GM12878 (cell line): Measurements from ENCODE around the gene TOM1L2. TPM values are rescaled to one million over a fixed set of nuclear protein-coding genes. Genes with fewer than 3 reads are reported as not detected.

Experiments
- ATAC-seq: fragments of 200-7000 bp; cut with Tn5 transposase; 3 replicates; pipeline ENCODE4 v1.9.1; 2020; ENCODE audit warnings: mild to moderate bottlenecking, moderate library complexity
- BruUV-seq: library from RNA; stranded (reverse); fragments of 400-500 nt; replicated peaks from 2 replicates; lab custom pipeline; 2021; lab: Mats Ljungman, UMichigan
- CTCF ChIA-PET: fragments of 300-600 bp; sonication (Branson Sonifier 250); formaldehyde crosslinking; extraction: SDS; loops from one replicate; lab custom pipeline; 2021; ENCODE audit warnings: inconsistent platforms; lab: Yijun Ruan, JAX
- POLR2A ChIA-PET: fragments of 350-600 bp; formaldehyde crosslinking; extraction: SDS; loops from one replicate; lab custom pipeline; 2021; ENCODE audit warnings: inconsistent platforms; lab: Charles Lee
- RAD21 ChIA-PET: fragments of 300-600 bp; sonication (Branson Sonifier 250); formaldehyde crosslinking; loops from one replicate; lab custom pipeline; 2023; ENCODE audit warnings: antibody characterized with exemption; ENCODE audit not compliant: unreplicated experiment; lab: Charles Lee
- SMC1A ChIA-PET: fragments of 300-600 bp; sonication (Branson Sonifier 250); formaldehyde crosslinking; loops from one replicate; lab custom pipeline; 2023; ENCODE audit not compliant: unreplicated experiment, uncharacterized antibody; lab: Charles Lee
- DNase-seq: peaks from one replicate; pipeline ENCODE4 v3.0.0-alpha.2; 2011; ENCODE audit warnings: low read depth, low spot score
- FAIRE-seq: peaks from 3 replicates; lab custom pipeline; 2011; peaks lifted over from hg19 to GRCh38; lab: Jason Lieb, UNC
- H2AFZ ChIP-seq: 2 replicates; pipeline ENCODE4 v1.6.0; 2011; ENCODE audit warnings: low read depth, low read length, control low read depth; ENCODE audit not compliant: control insufficient read depth
- H3K27ac ChIP-seq: 2 replicates; pipeline ENCODE4 v1.5.1; 2011; ENCODE audit warnings: control low read depth; ENCODE audit not compliant: control insufficient read depth, insufficient read depth
- H3K27me3 ChIP-seq, 2 experiments: replicated peaks in 1 of 2; 2 replicates each; pipeline versions ENCODE4 v1.6.0 to v1.6.1; 2011; ENCODE audit warnings: low read length in 1 of 2; ENCODE audit not compliant: control insufficient read depth in 2 of 2, insufficient read depth in 2 of 2
- H3K36me3 ChIP-seq, 2 experiments: 2 replicates each; pipeline ENCODE4 v1.5.1; 2011; ENCODE audit warnings: low read length in 1 of 2; ENCODE audit not compliant: control insufficient read depth in 2 of 2, insufficient read depth in 2 of 2
- H3K4me1 ChIP-seq: 2 replicates; pipeline ENCODE4 v1.6.1; 2011; ENCODE audit warnings: mild to moderate bottlenecking, low read length, moderate library complexity, mixed read lengths; ENCODE audit not compliant: control insufficient read depth, insufficient read depth
- H3K4me2 ChIP-seq: 2 replicates; pipeline ENCODE4 v1.6.0; 2011; ENCODE audit warnings: control low read depth; ENCODE audit not compliant: control insufficient read depth, insufficient read depth
- H3K4me3 ChIP-seq: fragments of 200-600 bp; sonication (generic); 2 replicates; pipeline ENCODE4 v1.5.1; 2016
- H3K79me2 ChIP-seq: 2 replicates; pipeline ENCODE4 v1.6.0; 2011; ENCODE audit warnings: low read length; ENCODE audit not compliant: control insufficient read depth, insufficient read depth
- H3K9ac ChIP-seq: 2 replicates; pipeline ENCODE4 v1.8.0; 2011; ENCODE audit warnings: low read length, control low read depth, mixed read lengths; ENCODE audit not compliant: control insufficient read depth, insufficient read depth
- H3K9me3 ChIP-seq: replicated peaks from 3 replicates; pipeline ENCODE4 v1.5.1; 2011; ENCODE audit warnings: mild to moderate bottlenecking, low read length; ENCODE audit not compliant: control insufficient read depth, insufficient read depth
- H4K20me1 ChIP-seq: 2 replicates; pipeline ENCODE4 v1.6.0; 2011; ENCODE audit not compliant: control insufficient read depth, insufficient read depth
- BCL11A ChIP-seq: IDR thresholded peaks from 2 replicates; pipeline ENCODE4 v1.6.1; 2011; ENCODE audit warnings: low read depth, low read length
- CBFB ChIP-seq: IDR thresholded peaks from 2 replicates; pipeline ENCODE4 v1.6.1; 2016; ENCODE audit warnings: antibody characterized with exemption, low read depth
- CHD2 ChIP-seq: IDR thresholded peaks from 2 replicates; pipeline ENCODE4 v1.6.1; 2011; ENCODE audit warnings: low read depth, low read length, improper control_type of control experiment, borderline replicate concordance
- DPF2 ChIP-seq: fragments of 450-650 bp; IDR thresholded peaks from 2 replicates; pipeline ENCODE4 v1.6.1; 2017; ENCODE audit warnings: mild to moderate bottlenecking
- E2F4 ChIP-seq: IDR thresholded peaks from 2 replicates; pipeline ENCODE4 v1.6.1; 2012; ENCODE audit warnings: low read depth, low read length, improper control_type of control experiment
- FOXM1 ChIP-seq: IDR thresholded peaks from 2 replicates; pipeline ENCODE4 v1.6.1; 2012; ENCODE audit warnings: low read depth, mild to moderate bottlenecking, inconsistent platforms, low read length, moderate library complexity
- HCFC1 ChIP-seq: fragments of 150-350 bp; IDR thresholded peaks from 2 replicates; pipeline ENCODE4 v1.6.1; 2014; ENCODE audit warnings: low read length
- HSF1 ChIP-seq: fragments of 150-350 bp; IDR thresholded peaks from 2 replicates; pipeline ENCODE4 v1.6.1; 2014; ENCODE audit warnings: mild to moderate bottlenecking, low read depth, low read length
- IKZF1 ChIP-seq: fragments of 450-650 bp; conservative IDR thresholded peaks from 2 replicates; pipeline ENCODE4 v1.6.1; 2017; ENCODE audit warnings: antibody characterized with exemption, mild to moderate bottlenecking
- KAT2A ChIP-seq: conservative IDR thresholded peaks from 2 replicates; pipeline ENCODE4 v1.6.1; 2011; ENCODE audit warnings: low read depth, low read length; ENCODE audit not compliant: control insufficient read depth
- KDM1A ChIP-seq: fragments of 200-600 bp; sonication (generic); IDR thresholded peaks from 2 replicates; pipeline ENCODE4 v1.6.1; 2016; ENCODE audit warnings: borderline replicate concordance
- MEF2B ChIP-seq: fragments of 450-650 bp; IDR thresholded peaks from 2 replicates; pipeline ENCODE4 v1.6.1; 2018; ENCODE audit warnings: mild to moderate bottlenecking, moderate library complexity; ENCODE audit not compliant: partially characterized antibody, poor library complexity, severe bottlenecking
- NRF1 ChIP-seq: conservative IDR thresholded peaks from 2 replicates; pipeline ENCODE4 v1.6.1; 2011; ENCODE audit warnings: mild to moderate bottlenecking, low read depth, low read length, improper control_type of control experiment
- PML ChIP-seq: IDR thresholded peaks from 2 replicates; pipeline ENCODE4 v1.6.1; 2012; ENCODE audit warnings: low read length, inconsistent platforms
- RUNX3 ChIP-seq: IDR thresholded peaks from 2 replicates; pipeline ENCODE4 v1.6.1; 2012; ENCODE audit warnings: low read length, inconsistent platforms
- ZBTB11 ChIP-seq: fragments of 450-650 bp; formaldehyde crosslinking; IDR thresholded peaks from 2 replicates; pipeline ENCODE4 v1.5.0; 2022; ENCODE audit warnings: mild to moderate bottlenecking, missing genetic modification characterization
- ZSCAN29 ChIP-seq: fragments of 450-650 bp; IDR thresholded peaks from 2 replicates; pipeline ENCODE4 v1.6.1; 2017; ENCODE audit warnings: mild to moderate bottlenecking, moderate library complexity
- WGBS: methylation state at CpG from one replicate; pipeline ENCODE4 v1.1.6; 2016; ENCODE audit warnings: low lambda C conversion rate; ENCODE audit not compliant: insufficient replicate concordance, insufficient coverage; ENCODE audit errors: missing lambda C conversion rate; 5-methylcytosine and 5-hydroxymethylcytosine counted together
- in situ Hi-C: fragments of 300-500 bp; cut with MboI; formaldehyde crosslinking; loops from 9 replicates; pipeline ENCODE4 v1.14.3; 2018; ENCODE audit warnings: mixed read lengths
- intact Hi-C: fragments of 100-400 bp; cut with micrococcal nuclease; formaldehyde crosslinking; loops from one replicate; pipeline ENCODE4 v1.14.2; 2022; ENCODE audit not compliant: unreplicated experiment
- polyA plus RNA-seq, 11 experiments: library from polyadenylated mRNA; depleted of rRNA in 4 of 11; unstranded in 6 of 11; stranded (reverse) in 5 of 11; fragments of >200 nt; fragmentation: Nextera tagmentation in 4 of 11; fragmentation: Illumina TruSeq in 1 of 11; extraction: Ambion mirVana in 4 of 11; extraction: Trizol in 1 of 11; gene quantifications; 1 replicate in 1 of 11; 2 replicates in 10 of 11; pipeline versions ENCODE4 v1.2.1 to v1.2.3, GENCODE V29; 2011 to 2016; ENCODE audit warnings: inconsistent platforms in 2 of 11, missing spikeins in 2 of 11, low read depth in 1 of 11
- total RNA-seq, 4 experiments: library from RNA; depleted of rRNA in 3 of 4; stranded (reverse); fragments of >200 nt in 3 of 4; fragmentation: Illumina TruSeq in 1 of 4; extraction: Trizol in 1 of 4; gene quantifications; 2 replicates each; pipeline versions ENCODE4 v1.2.1 to v1.2.3, GENCODE V29; 2013 to 2021

TOM1L2 gene
- total and polyA plus RNA-seq, 10 of the 15 experiments (the other 5 are each of a cell fraction or from before 2014, with no cell fraction given) = 0.19 to 19.2 (median 8.1) TPM

- Histone ChIP-seq H3K4me3 (peak overlapping the region; percentile 6; the same call in 1 of the 2 replicates), H3K36me3 (no peaks in the 10 kb centered on the region; a peak in 1 of 4 replicates), H3K79me2 (no peaks in the 10 kb centered on the region; the same call in 1 of the 2 replicates), H2AFZ (peak overlapping the region; percentile 40), H3K4me1 (peaks cover 23% of the 10 kb centered on the region), H3K9me3 (no peaks in the 10 kb centered on the region; the same call in 2 of the 3 replicates), H4K20me1 (no peaks in the 10 kb centered on the region), H3K27me3 (no peaks in the 10 kb centered on the region), H3K27ac (peak overlapping the region; percentile 63), H3K4me2 (peak overlapping the region; percentile 61), H3K9ac (peak overlapping the region; percentile 25; the same call in 1 of the 2 replicates)
- CTCF ChIA-PET = interaction anchor here (0.7 to 3.1 kb wide), 10 partner anchors 10 to 90 kb away, joined by 3 to 15 read pairs (median 4); partner anchors contain the start of genes DRC3 and TOM1L2
- TSS peak; percentile 58 for BruUV-seq
- DNase-seq (peak; percentile 68), FAIRE-seq (peak; percentile 49), ATAC-seq (peak; percentile 85)
- in situ Hi-C loops = no loop called here
- POLR2A ChIA-PET = interaction anchor here (0.6 to 3.8 kb wide), 9 partner anchors 10 to 268 kb away, joined by 3 to 73 read pairs (median 3); partner anchors contain the start of genes DRC3, SREBF1 and TOM1L2
- WGBS = under 1% methylated on average over 7 of the region's 7 CpGs
- intact Hi-C loops = loop anchor here (5.0 kb wide), 1 partner anchor 78 kb away; the partner anchor contains the start of genes ATPAF2 and GID4
- RAD21 ChIA-PET = interaction anchor here (0.8 to 4.4 kb wide), 9 partner anchors 9 to 267 kb away, joined by 3 to 33 read pairs (median 6); partner anchors contain the start of genes DRC3 and TOM1L2
- SMC1A ChIA-PET = interaction anchor here (0.6 to 4.1 kb wide), 19 partner anchors 9 to 278 kb away, joined by 3 to 54 read pairs (median 4); partner anchors contain the start of genes DRC3 and TOM1L2
- TF ChIP-seq FOXM1 = no peak
- peak; percentile 47 for TF ChIP-seq IKZF1
- TF ChIP-seq HSF1 = no peak
- TF ChIP-seq KDM1A = no peak
- no peak for TF ChIP-seq BCL11A
- 0 out of 2 replicates have a peak, but pooled peaks have one; percentile 2 for TF ChIP-seq DPF2
- peak; percentile 33; the same call in 1 of the 2 replicates for TF ChIP-seq CBFB
- no peak for TF ChIP-seq CHD2
- no peak for TF ChIP-seq HCFC1
- no peak for TF ChIP-seq MEF2B
- TF ChIP-seq NRF1 = no peak
- TF ChIP-seq KAT2A = no peak
- TF ChIP-seq ZBTB11 (CRISPR knock-in tag) = no peak
- TF ChIP-seq E2F4 = no peak
- peak; percentile 72 for TF ChIP-seq RUNX3
- TF ChIP-seq PML = no peak
- TF ChIP-seq ZSCAN29 = 0 out of 2 replicates have a peak, but pooled peaks have one; percentile 15
Observed at GRCh38 chr17:17959520-17960361, 12.5 kb downstream of the TOM1L2 start.
